ENCODE measurements around the gene TUT1.
A peak's percentile ranks its signal among the peaks of the same experiment; 100 is the strongest.
"Not testable (repeated sequence)": the region's sequence is repeated elsewhere in the genome, so short reads cannot be mapped to it uniquely, and the experiment has no call there.

The TUT1 gene

GRCh38 chr11:62556108-62556874 lies 35.0 kb downstream of the TUT1 start:
- DNase-seq (ENCODE audit: low read depth in 2 of 2) = peak in 1 of 2 donors; percentile 48

GRCh38 chr11:62555464-62556107 lies 35.7 kb downstream of the TUT1 start:
- DNase-seq (ENCODE audit: low read depth in 2 of 2) = peak in 1 of 2 donors; percentile 29

- no peak for DNase-seq (ENCODE audit: low read depth in 2 of 2)
Measured at GRCh38 chr11:62554387-62555167, 36.7 kb downstream of the TUT1 start.

DNA sequence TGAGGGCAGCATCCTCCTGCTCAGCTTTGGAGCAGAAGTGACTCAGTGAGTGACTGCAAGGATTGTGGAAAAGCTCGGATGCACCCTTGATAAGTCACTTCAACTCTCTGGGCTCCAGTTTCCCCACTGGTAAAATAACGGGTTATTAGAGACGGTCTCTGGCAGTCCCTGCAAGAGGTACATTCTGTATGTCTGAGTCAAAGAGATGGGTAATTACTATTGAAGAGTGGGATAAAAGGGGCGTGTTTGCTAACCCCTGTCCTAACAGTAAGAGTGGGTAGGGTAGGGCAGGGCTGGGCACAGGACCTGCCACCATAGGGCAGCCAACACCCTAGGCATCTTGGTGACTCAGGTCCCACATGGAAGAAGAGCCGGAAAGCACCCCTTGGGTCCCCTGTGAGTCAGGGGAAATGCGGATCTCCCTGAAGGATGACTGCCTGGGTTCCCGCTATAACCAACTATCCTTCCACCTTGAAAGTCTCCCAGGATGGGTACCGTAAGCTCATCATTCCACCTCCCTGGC lies 37.4 kb downstream of the TUT1 start:
- no peak for DNase-seq (ENCODE audit: low read depth in 2 of 2)

DNA sequence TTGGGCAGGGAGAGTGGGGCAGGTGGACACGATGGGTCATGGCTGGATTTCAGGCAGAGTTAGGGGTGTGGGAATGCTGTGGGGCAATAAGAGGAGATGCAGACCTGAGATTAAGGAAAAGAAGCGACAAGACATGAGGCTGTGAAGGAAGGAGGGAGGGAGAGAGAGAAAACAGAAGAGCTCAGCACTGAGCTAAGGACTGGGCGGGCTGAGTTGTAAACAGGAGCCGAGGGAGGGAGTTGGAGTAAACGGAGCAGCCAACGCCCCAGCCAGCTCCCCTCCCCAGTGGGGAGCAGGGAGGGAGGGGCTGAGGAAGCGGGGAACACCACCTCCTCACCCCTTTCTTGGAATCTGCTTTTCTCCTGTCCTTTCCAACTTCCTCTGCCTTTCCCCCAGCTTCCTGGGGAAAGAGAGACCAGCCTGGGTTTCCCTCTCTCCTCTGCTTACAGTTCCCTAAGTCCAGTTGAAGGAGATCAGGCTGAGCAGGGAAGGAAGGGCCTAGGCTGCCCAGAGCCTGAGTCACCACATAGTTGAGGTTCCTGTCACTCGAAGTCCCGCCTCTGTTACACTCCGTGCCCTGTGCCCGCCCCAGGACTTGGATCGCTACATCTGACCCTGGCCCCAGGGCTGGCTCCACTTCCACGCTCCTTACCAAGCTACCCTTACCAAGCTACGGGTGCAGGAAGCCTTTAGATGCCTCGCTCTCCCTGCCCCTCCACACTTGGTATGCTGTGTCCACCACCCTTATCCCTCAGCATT lies 38.1 kb downstream of the TUT1 start:
- DNase-seq (ENCODE audit: low read depth in 2 of 2) = no peak

- DNase-seq (ENCODE audit: low read depth in 2 of 2) = no peak
Measured at GRCh38 chr11:62552485-62553079, 38.7 kb downstream of the TUT1 start.

- not testable (repeated sequence) for DNase-seq (ENCODE audit: low read depth in 2 of 2)
Measured at GRCh38 chr11:62550478-62550877, 40.8 kb downstream of the TUT1 start.

DNA sequence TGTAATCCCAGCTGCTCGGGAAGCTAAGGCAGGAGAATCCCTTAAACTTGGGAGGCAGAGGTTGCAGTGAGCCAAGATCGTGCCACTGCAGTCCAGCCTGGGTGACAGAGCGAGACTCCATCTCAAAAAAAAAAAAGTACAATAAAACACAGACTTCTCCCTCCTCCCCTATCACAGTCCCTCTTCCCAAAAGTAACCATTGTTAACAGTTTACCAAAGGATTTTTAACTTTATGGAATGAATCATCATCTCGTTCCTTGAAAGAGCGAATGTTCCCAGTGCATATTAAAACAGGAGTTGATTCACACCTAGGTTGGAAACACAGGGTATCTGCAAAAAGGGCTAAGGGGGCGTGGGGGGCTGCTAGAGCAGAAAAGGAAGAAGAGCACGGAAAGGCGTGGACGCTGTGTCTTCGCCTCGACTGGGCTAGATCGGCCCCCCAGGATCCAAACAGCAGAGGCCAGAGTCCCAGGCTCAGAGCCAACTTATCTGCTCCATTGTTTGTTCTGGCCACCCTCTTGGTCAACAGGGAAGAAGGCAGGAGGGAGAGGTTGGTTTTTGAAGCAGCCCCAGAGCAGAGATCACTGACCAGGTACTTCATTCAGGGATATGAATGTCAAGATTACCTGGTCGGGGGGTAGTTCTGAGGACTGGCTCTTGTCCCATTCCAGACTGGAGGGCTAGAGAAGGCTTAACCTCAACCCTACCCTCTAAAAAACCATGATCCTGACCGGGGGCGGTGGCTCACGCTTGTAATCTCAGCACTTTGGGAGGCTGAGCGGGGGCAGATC lies 42.6 kb downstream of the TUT1 start:
- DNase-seq (ENCODE audit: low read depth in 2 of 2) = no peak

DNA sequence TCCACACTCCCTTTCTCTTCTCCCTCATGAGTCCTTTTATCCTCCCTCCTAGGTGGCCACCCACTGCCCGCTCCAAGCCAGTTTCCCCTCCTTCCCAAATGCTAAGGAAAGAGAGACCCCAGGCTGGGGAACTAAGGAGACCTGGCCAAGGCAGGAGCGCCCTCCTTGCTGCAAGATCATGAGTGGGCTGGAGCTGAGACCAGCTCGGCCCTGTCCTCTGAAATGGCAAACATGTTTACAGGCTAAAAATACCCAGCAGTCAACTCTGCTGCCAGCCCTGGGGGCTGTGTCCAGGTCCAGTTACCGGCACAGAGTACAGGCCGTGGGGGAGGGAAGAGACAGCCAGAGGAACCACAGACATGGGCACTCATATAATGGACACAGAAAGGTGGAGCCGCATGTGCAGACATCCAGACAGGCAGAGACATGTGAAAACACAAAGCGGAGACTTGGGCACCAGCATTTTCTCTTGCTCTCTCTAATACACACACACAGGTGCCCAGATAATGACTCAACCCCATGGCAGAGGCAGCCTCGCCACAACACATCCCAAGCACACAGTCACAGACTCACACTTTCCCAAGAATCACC lies 43.5 kb downstream of the TUT1 start:
- no peak for DNase-seq (ENCODE audit: low read depth in 2 of 2)

DNA sequence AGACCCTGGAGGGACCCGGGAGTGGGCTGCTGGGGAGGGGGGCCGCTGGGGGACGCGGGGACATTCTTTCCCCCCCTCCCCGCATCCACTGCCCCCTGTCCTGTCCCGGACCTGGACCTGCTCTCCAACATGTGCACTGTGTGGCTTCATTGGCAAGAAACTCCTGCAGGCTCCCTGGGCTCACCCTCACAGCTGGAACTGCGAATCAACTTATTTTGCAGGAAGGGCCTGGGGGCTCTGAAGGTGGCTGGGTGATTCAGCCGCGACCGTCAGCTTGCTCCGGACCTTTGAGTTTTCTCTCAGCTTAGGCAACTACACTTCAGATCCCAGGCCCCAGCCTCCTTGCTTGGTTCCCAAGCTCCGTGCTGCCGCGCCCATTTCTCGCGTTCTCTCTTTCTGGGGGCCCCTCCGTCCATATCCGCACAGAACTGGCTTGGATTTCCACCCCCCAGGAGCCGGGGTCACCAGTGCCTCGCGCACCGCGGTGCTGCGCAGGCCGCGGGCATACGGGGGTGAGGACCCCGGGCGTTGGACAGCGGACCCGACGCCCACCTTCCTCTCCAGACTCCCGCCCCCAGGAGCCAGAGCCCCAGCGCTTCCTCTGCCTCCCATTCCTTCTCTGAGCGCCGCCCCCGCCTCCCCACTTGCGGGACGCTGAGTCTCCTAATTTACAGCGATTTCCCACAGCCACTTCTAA lies 44.2 kb downstream of the TUT1 start:
- no peak for DNase-seq (ENCODE audit: low read depth in 2 of 2)

GRCh38 chr11:62546244-62546928 lies 44.9 kb downstream of the TUT1 start, which contains the start of gene AHNAK:
Gene AHNAK (minus strand): TSS chr11:62546806. CDS start chr11:62536098, 10,708 bp downstream.
- peak in 1 of 2 donors; percentile 34 for DNase-seq (ENCODE audit: low read depth in 2 of 2)

DNA sequence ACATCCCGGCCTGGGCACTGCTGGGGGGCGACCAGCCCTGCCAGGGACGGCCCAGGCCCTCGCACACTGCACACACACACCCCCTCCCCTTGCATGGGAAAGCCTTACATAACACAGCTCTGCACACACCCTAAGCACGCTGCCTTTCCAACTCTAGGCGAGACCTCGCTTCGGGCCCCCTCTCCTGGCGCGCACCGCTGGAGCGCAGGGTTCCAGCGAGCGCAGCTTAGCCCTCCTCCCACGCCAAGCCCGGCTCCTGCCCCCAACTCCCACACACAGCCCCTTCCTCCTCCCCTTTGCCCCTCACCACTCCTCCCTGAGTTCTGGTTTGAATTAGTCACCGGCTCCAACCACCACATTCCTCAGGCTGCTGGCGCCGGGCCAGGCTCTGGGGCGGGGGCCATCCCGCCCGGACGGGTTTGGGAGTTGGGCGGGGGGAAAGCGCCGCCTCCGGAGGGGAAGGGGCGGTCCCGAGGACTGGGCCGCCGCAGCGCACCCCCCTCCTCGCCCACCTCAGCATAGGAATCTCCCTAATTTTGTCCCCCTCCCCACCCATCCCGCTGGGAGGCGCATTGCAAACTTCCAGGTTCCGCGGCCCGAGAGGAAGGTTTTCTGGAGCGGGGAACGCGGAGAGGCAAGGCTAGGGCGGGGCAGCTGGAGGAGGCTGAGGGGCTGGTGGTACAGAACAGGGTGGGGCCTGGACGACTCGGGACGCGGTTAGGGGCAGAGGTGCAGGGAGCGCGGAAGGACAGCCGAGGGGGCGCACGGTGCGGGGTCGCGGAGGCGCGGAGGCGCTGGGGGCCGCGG lies 45.7 kb downstream of the TUT1 start:
- peak in 1 of 2 donors; percentile 28 for DNase-seq (ENCODE audit: low read depth in 2 of 2)

- DNase-seq (ENCODE audit: low read depth in 2 of 2) = no peak
Measured at GRCh38 chr11:62544581-62545436, 46.5 kb downstream of the TUT1 start.

DNA sequence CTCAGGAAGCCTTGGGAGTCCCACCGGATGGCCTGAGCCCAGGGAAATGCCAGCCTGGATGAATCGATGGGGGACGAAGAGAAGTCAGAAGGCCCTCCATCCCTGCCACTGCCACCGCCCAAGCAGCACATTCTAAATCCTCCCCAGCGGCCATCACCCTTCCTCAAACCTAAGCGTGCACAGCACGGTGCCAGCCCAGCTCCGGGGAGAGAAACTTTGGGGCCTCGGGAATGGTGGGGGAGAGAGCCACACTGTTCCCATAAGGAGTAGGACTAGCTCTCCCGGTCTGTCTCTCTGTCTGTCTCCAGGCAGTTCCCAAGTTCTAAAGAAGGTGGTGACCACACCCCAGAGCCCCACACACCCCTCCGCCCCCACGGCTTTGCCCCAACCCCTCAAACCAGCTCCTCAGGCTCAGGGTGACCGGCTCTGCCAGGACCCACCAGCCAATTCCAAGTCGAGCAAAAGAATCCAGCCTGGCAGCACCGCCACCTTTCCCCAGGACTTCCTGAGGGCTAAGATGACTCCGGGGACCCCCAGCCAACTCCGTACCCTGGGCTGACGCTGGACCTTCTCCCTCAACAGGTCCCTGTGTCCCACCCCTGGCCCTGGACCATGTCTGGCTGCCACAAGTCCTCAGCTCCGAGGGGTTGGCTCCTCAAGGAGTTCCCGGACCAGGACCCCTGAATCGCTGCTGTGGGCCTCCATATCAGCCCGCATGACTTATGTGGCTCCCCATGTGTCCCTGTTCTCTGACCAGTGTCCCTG lies 47.5 kb downstream of the TUT1 start:
- no peak for DNase-seq (ENCODE audit: low read depth in 2 of 2)

DNA sequence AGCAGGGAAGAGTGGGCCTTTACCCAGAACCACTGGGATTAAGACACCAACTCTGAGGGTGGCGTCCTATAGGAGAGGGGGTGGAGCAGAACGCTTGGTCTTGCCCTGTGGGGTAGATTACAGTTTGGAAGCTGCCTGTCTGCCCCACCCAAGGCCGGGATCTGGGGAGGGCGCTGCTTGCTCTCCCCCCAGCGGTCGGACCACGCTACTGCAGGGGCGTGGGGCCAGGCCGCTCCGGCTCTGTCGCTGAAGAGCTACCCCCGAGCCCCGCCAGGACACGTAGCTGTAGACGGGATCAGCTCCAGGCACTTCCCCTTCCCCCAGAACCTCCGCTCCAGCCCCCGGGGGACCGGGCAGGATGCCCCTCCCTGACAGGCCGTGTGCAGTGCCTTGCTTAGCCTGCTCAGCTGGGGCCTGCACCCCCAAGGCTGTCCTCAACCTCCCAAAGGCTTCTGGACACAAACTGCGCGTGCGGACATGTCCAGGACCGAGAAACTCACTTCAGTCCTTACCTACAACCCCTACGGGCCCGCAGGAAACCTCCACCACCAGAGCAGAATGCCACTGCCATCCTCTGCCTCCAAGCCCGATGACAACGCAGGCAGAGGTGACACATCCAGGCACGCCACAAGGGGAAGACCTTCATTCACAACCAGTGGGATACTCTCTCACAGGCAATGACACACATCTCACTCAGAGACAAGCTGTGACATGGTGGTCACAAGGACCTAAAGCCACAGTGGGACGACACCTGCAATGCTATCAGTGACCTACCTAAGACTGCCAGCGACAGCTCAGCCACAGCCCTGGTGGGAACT lies 48.4 kb downstream of the TUT1 start:
- DNase-seq (ENCODE audit: low read depth in 2 of 2) = peak; percentile 49 to 63

All from stimulated activated CD4-positive, alpha-beta T cell treated with anti-CD3 and anti-CD28 coated beads, Interleukin-1b, Interleukin-23, amount 100 ng/mL, for 1 hour (primary cell).